Keratinocyte (primary cell): ENCODE results near the gene CASK. TPM values are rescaled to one million over a fixed set of nuclear protein-coding genes. Genes with fewer than 3 reads are reported as not detected.

Source experiments
- DNase-seq: peaks from one replicate; pipeline ENCODE4 v3.0.0-alpha.2; 2011; ENCODE audit warnings: low read depth, missing footprints, low spot score
- FAIRE-seq: peaks from 2 replicates; lab custom pipeline; 2011; peaks lifted over from hg19 to GRCh38; lab: Jason Lieb, UNC
- H2AFZ ChIP-seq: 2 replicates; pipeline ENCODE4 v1.6.0; 2012; ENCODE audit warnings: low read length, control low read depth, inconsistent platforms; ENCODE audit not compliant: control insufficient read depth
- H3K27ac ChIP-seq: 2 replicates; pipeline ENCODE4 v1.5.1; 2011; ENCODE audit warnings: low read length; ENCODE audit not compliant: control insufficient read depth, insufficient read depth
- H3K27me3 ChIP-seq: 3 replicates; pipeline ENCODE4 v1.6.0; 2011; ENCODE audit warnings: low read length; ENCODE audit not compliant: control insufficient read depth, insufficient read depth; ENCODE audit errors: extremely low read depth
- H3K36me3 ChIP-seq, 2 experiments: 2 replicates in 1 of 2; 3 replicates in 1 of 2; pipeline ENCODE4 v1.5.1; 2011; ENCODE audit warnings: low read length in 2 of 2, mild to moderate bottlenecking in 1 of 2; ENCODE audit not compliant: control insufficient read depth in 2 of 2, insufficient read depth in 2 of 2; ENCODE audit errors: extremely low read depth in 1 of 2
- H3K4me1 ChIP-seq: 3 replicates; pipeline ENCODE4 v1.5.1; 2011; ENCODE audit warnings: low read length; ENCODE audit not compliant: control insufficient read depth, insufficient read depth; ENCODE audit errors: extremely low read depth
- H3K4me2 ChIP-seq: 3 replicates; pipeline ENCODE4 v1.6.0; 2011; ENCODE audit warnings: low read depth, low read length; ENCODE audit not compliant: control insufficient read depth, insufficient read depth; ENCODE audit errors: extremely low read depth
- H3K4me3 ChIP-seq, 3 experiments: fragments of 200-600 bp in 1 of 3; sonication (generic) in 1 of 3; 2 replicates in 2 of 3; 3 replicates in 1 of 3; pipeline ENCODE4 v1.5.1; 2011 to 2016; ENCODE audit warnings: low read length in 3 of 3, mild to moderate bottlenecking in 3 of 3, control low read depth in 2 of 3, inconsistent platforms in 1 of 3, low read depth in 1 of 3, mixed read lengths in 1 of 3, mixed run types in 1 of 3, moderate library complexity in 1 of 3; ENCODE audit not compliant: control insufficient read depth in 2 of 3, insufficient read depth in 2 of 3; ENCODE audit errors: extremely low read depth in 1 of 3
- H3K79me2 ChIP-seq: 2 replicates; pipeline ENCODE4 v1.6.0; 2012; ENCODE audit warnings: low read length; ENCODE audit not compliant: control insufficient read depth, insufficient read depth
- H3K9ac ChIP-seq: 3 replicates; pipeline ENCODE4 v1.6.0; 2011; ENCODE audit warnings: low read length; ENCODE audit not compliant: control insufficient read depth, insufficient read depth; ENCODE audit errors: extremely low read depth
- H3K9me1 ChIP-seq: 3 replicates; pipeline ENCODE4 v1.6.0; 2011; ENCODE audit warnings: low read length; ENCODE audit not compliant: control insufficient read depth, insufficient read depth; ENCODE audit errors: extremely low read depth
- H3K9me3 ChIP-seq: 2 replicates; pipeline ENCODE4 v1.5.1; 2012; ENCODE audit warnings: low read depth, low read length; ENCODE audit not compliant: control insufficient read depth
- H4K20me1 ChIP-seq: 3 replicates; pipeline ENCODE4 v1.6.0; 2011; ENCODE audit warnings: low read length; ENCODE audit not compliant: control insufficient read depth, insufficient read depth; ENCODE audit errors: extremely low read depth
- EZH2 ChIP-seq: IDR thresholded peaks from one replicate; pipeline ENCODE4 v1.6.1; 2012; ENCODE audit warnings: inconsistent platforms, mild to moderate bottlenecking, low read length, moderate library complexity
- dilution Hi-C: fragments of 300-500 bp; cut with MboI; formaldehyde crosslinking; loops from one replicate; pipeline ENCODE4 v1.7.0; 2020; ENCODE audit warnings: low sequenced_read_pairs; ENCODE audit not compliant: extremely low pct_ligation_motif_present
- polyA plus RNA-seq, 5 experiments: library from polyadenylated mRNA; depleted of rRNA in 3 of 5; stranded (reverse) in 3 of 5; stranded (forward) in 1 of 5; unstranded in 1 of 5; fragments of >200 nt; gene quantifications; 1 replicate in 1 of 5; 2 replicates in 3 of 5; 3 replicates in 1 of 5; pipeline versions ENCODE4 v1.2.1 to v1.2.3, GENCODE V29; 2011 to 2012; ENCODE audit warnings: missing spikeins in 2 of 5, low read depth in 1 of 5, low replicate concordance in 1 of 5
- TF ChIP-seq, protein P1 (sequence below), 3 experiments: IDR thresholded peaks in 1 of 3; conservative IDR thresholded peaks in 1 of 3; optimal IDR thresholded peaks in 1 of 3; 2 replicates in 2 of 3; 3 replicates in 1 of 3; pipeline versions ENCODE3 to v1.5.1; 2011; ENCODE audit warnings: low read length in 3 of 3, mild to moderate bottlenecking in 3 of 3, moderate library complexity in 2 of 3, control low read depth in 1 of 3, inconsistent platforms in 1 of 3; ENCODE audit not compliant: insufficient read depth in 2 of 3; ENCODE audit errors: extremely low read depth in 1 of 3

Gene CASK
- polyA plus RNA-seq, 1 donor (not counting 4 experiments of a cell fraction or from before 2014, with no cell fraction given), result 33.7 TPM

DNA sequence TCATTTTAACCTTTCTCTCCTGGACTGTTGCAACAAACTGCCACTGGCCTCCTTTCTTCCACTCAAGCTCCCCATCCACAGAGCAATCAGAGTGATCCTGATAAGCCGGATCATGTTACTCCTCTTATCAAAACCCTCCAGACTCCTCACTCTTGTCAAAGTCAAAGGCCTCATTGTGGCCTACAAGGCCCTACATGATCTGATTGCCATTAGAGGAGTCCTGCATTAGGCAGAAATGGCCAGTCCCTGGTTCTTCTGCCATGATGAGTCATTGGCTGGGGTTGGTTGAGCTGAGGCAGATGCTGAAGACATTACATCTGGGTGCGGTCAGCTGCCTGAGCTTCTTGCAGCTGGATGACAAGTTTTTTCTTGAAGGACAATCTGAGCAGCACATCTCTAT, 32.7 kb upstream of the CASK start:
- no peaks in the 10 kb centered on the region for H3K4me1 ChIP-seq
- H3K9me3 ChIP-seq, result no peaks in the 10 kb centered on the region
- H3K27me3 ChIP-seq, result no peaks in the 10 kb centered on the region
- no peak overlapping the region for H3K4me2 ChIP-seq
- no peak overlapping the region for H2AFZ ChIP-seq
- no peak overlapping the region for H3K27ac ChIP-seq
- H4K20me1 ChIP-seq, result no peaks in the 10 kb centered on the region
- DNase-seq, result no peak
- FAIRE-seq, result no peak
- H3K36me3 ChIP-seq, result no peaks in the 10 kb centered on the region
- dilution Hi-C loops, result no loop called here
- no peak overlapping the region for H3K4me3 ChIP-seq
- H3K79me2 ChIP-seq, result no peaks in the 10 kb centered on the region
- no peak for TF ChIP-seq EZH2
- TF ChIP-seq, protein P1, sequence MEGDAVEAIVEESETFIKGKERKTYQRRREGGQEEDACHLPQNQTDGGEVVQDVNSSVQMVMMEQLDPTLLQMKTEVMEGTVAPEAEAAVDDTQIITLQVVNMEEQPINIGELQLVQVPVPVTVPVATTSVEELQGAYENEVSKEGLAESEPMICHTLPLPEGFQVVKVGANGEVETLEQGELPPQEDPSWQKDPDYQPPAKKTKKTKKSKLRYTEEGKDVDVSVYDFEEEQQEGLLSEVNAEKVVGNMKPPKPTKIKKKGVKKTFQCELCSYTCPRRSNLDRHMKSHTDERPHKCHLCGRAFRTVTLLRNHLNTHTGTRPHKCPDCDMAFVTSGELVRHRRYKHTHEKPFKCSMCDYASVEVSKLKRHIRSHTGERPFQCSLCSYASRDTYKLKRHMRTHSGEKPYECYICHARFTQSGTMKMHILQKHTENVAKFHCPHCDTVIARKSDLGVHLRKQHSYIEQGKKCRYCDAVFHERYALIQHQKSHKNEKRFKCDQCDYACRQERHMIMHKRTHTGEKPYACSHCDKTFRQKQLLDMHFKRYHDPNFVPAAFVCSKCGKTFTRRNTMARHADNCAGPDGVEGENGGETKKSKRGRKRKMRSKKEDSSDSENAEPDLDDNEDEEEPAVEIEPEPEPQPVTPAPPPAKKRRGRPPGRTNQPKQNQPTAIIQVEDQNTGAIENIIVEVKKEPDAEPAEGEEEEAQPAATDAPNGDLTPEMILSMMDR (optimal IDR thresholded peaks at IDR 0.05 in 1 of 3, IDR thresholded peaks at IDR 0.05 in 1 of 3, conservative IDR thresholded peaks at IDR 0.05 in 1 of 3; ENCODE audit: extremely low read depth in 1 of 3, insufficient read depth in 2 of 3, low read length in 3 of 3), result no peak
- no peaks in the 10 kb centered on the region for H3K9me1 ChIP-seq
- H3K9ac ChIP-seq, result no peak overlapping the region

DNA sequence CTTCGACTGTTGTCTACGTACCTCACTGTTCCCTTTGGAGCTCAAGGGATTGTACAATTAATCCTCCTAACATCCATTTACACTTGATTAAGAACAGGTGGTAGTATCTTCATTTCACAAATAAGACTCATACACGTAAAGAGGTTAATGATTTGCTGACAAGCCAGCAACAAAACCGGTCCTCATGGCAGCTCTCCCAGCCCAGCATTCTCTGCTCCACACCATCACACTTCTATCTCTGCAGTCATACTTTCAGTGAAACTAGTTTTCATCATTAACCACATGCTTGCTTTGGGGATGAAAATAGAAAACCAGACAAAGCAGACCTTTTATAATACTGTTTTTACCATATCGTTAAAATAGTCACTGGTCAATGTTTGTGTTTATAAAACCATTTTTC, 28.7 kb upstream of the CASK start:
- Histone ChIP-seq H3K4me1 (no peaks in the 10 kb centered on the region), H3K36me3 (no peaks in the 10 kb centered on the region), H3K27ac (no peak overlapping the region), H3K4me2 (no peak overlapping the region), H2AFZ (no peak overlapping the region), H4K20me1 (no peaks in the 10 kb centered on the region), H3K9ac (no peak overlapping the region), H3K27me3 (no peaks in the 10 kb centered on the region), H3K4me3 (no peak overlapping the region), H3K9me1 (no peaks in the 10 kb centered on the region), H3K79me2 (no peaks in the 10 kb centered on the region), H3K9me3 (no peaks in the 10 kb centered on the region)
- dilution Hi-C loops, result no loop called here
- DNase-seq (no peak), FAIRE-seq (no peak)
- TF ChIP-seq EZH2, result no peak
- TF ChIP-seq, protein P1 (optimal IDR thresholded peaks at IDR 0.05 in 1 of 3, IDR thresholded peaks at IDR 0.05 in 1 of 3, conservative IDR thresholded peaks at IDR 0.05 in 1 of 3; ENCODE audit: extremely low read depth in 1 of 3, insufficient read depth in 2 of 3, low read length in 3 of 3), result no peak
